Lower leg skin (tissue), 3 donors: ENCODE data around the gene MAP3K5.

ENCODE experiments used
- POLR2A ChIP-seq, 2 donors: fragments of 450-650 bp; IDR thresholded peaks; one replicate each; pipeline ENCODE4 v1.6.1; 2016 to 2017; ENCODE audit warnings: antibody characterized with exemption in 2 of 2, mild to moderate bottlenecking in 1 of 2, moderate library complexity in 1 of 2
- TF ChIP-seq, protein P1 (sequence below), 3 donors: fragments of 450-650 bp; IDR thresholded peaks; one replicate each; pipeline ENCODE4 v1.5.1; 2016; ENCODE audit warnings: antibody characterized with exemption in 3 of 3, mild to moderate bottlenecking in 3 of 3, moderate library complexity in 2 of 3

DNA sequence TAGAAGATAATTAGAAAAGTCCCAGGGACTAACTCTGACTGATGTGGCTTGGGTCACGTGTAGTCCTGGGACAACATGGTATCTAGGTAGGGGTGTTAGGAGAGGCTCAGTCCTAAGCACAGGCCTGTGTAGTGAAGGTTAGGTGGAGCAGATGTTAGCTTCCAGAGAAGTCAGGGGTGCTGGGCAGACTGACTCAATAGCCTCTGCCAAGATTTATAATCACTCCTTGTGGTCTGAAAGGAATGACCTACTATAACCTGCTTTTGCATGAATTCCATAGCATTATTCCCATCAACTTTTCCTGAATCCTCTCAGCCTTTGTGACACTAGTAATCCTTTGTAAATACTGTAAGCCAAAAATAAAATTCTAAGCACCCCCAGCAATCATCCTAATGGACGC, 19.9 kb upstream of the MAP3K5 start:
- TF ChIP-seq, protein P1, sequence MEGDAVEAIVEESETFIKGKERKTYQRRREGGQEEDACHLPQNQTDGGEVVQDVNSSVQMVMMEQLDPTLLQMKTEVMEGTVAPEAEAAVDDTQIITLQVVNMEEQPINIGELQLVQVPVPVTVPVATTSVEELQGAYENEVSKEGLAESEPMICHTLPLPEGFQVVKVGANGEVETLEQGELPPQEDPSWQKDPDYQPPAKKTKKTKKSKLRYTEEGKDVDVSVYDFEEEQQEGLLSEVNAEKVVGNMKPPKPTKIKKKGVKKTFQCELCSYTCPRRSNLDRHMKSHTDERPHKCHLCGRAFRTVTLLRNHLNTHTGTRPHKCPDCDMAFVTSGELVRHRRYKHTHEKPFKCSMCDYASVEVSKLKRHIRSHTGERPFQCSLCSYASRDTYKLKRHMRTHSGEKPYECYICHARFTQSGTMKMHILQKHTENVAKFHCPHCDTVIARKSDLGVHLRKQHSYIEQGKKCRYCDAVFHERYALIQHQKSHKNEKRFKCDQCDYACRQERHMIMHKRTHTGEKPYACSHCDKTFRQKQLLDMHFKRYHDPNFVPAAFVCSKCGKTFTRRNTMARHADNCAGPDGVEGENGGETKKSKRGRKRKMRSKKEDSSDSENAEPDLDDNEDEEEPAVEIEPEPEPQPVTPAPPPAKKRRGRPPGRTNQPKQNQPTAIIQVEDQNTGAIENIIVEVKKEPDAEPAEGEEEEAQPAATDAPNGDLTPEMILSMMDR (IDR thresholded peaks at IDR 0.05), result no peak
- no peak for TF ChIP-seq POLR2A (IDR thresholded peaks at IDR 0.05)
